Ishikawa (cell line): ENCODE measurements around the gene PARP8.

Experiments used
- CREB1 ChIP-seq: IDR thresholded peaks from 2 replicates; pipeline ENCODE4 v1.6.1; 2012; ENCODE audit warnings: low read depth
- EP300 ChIP-seq: IDR thresholded peaks from 2 replicates; pipeline ENCODE4 v1.6.1; 2012; ENCODE audit warnings: borderline replicate concordance
- REST ChIP-seq: IDR thresholded peaks from 2 replicates; pipeline ENCODE4 v1.6.1; 2012; ENCODE audit warnings: low read depth, mild to moderate bottlenecking
- TEAD4 ChIP-seq: IDR thresholded peaks from 2 replicates; pipeline ENCODE4 v1.6.1; 2012
- YY1 ChIP-seq: IDR thresholded peaks from 2 replicates; pipeline ENCODE4 v1.6.1; 2012; ENCODE audit warnings: low read depth
- TF ChIP-seq, protein P1 (sequence below): IDR thresholded peaks from 2 replicates; pipeline ENCODE4 v1.6.1; 2012

GRCh38 chr5:50814556-50814955 lies 148.1 kb downstream of the PARP8 start:
- TF ChIP-seq CREB1 = no peak
- TF ChIP-seq TEAD4 = no peak
- no peak for TF ChIP-seq YY1
- no peak for TF ChIP-seq EP300
- TF ChIP-seq, protein P1, sequence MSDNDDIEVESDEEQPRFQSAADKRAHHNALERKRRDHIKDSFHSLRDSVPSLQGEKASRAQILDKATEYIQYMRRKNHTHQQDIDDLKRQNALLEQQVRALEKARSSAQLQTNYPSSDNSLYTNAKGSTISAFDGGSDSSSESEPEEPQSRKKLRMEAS = no peak
- no peak for TF ChIP-seq REST
